ENCODE results near the gene XPNPEP2. TPM values are rescaled to one million over a fixed set of nuclear protein-coding genes. Genes with fewer than 3 reads are reported as not detected.

XPNPEP2 gene
- total RNA-seq, 1 donor from 2014 or later: 1.7 TPM

GRCh38 chrX:129813662-129814368 lies 75.0 kb downstream of the XPNPEP2 start:
- Mint-ChIP-seq H3K4me1 (ENCODE audit: unreplicated experiment) (no peaks in the 10 kb centered on the region), H3K27me3 (ENCODE audit: unreplicated experiment) (no peaks in the 10 kb centered on the region), H3K27ac (ENCODE audit: unreplicated experiment) (no peak overlapping the region), H3K9me3 (ENCODE audit: unreplicated experiment) (no peaks in the 10 kb centered on the region), H3K4me3 (ENCODE audit: unreplicated experiment) (no peak overlapping the region), H3K36me3 (ENCODE audit: low read depth, unreplicated experiment) (peaks cover 18% of the 10 kb centered on the region)
- no peak for DNase-seq (ENCODE audit: low spot score)
- no peak for TF ChIP-seq CTCF (IDR thresholded peaks at IDR 0.05; ENCODE audit: unreplicated experiment)

DNA sequence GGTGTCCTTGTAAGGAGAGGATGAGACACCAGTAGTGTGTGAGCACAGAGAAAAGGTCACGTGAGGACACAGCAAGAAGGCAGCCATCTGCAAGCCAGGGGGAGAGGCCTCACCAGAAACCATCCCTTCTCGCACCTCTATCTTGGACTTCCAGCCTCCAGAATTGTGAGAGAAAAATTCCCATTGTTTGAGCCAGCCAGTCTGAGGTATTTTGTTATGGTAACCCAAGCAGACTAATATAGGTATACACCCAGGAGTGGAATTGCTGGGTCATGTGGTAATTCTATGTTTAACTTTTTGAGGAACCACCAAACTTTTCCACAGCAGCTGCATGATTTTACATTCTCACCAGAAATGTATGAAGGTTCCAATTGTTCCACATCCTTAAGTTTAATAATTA lies 79.3 kb downstream of the XPNPEP2 start:
- Mint-ChIP-seq H3K36me3 (ENCODE audit: low read depth, unreplicated experiment) (peaks cover 13% of the 10 kb centered on the region), H3K27ac (ENCODE audit: unreplicated experiment) (no peak overlapping the region), H3K4me1 (ENCODE audit: unreplicated experiment) (no peaks in the 10 kb centered on the region), H3K4me3 (ENCODE audit: unreplicated experiment) (no peak overlapping the region), H3K27me3 (ENCODE audit: unreplicated experiment) (no peaks in the 10 kb centered on the region), H3K9me3 (ENCODE audit: unreplicated experiment) (no peaks in the 10 kb centered on the region)
- no peak for TF ChIP-seq CTCF (IDR thresholded peaks at IDR 0.05; ENCODE audit: unreplicated experiment)
- DNase-seq (ENCODE audit: low spot score): no peak

Other genes with a start within 250 kb of the XPNPEP2 start
- 61.1 TPM for gene SMARCA1, start 215.5 kb upstream of the XPNPEP2 start, total RNA-seq (ENCODE audit: unreplicated experiment)
- gene OCRL, start 198.7 kb upstream of the XPNPEP2 start, total RNA-seq (ENCODE audit: unreplicated experiment): 24.2 TPM
- gene APLN, start 84.0 kb upstream of the XPNPEP2 start, total RNA-seq (ENCODE audit: unreplicated experiment): 3.5 TPM
- gene SASH3, start 41.0 kb downstream of the XPNPEP2 start, total RNA-seq (ENCODE audit: unreplicated experiment): not detected
- gene ZDHHC9, start 104.9 kb downstream of the XPNPEP2 start, total RNA-seq (ENCODE audit: unreplicated experiment): 37.8 TPM
- 22.1 TPM for gene UTP14A, start 167.2 kb downstream of the XPNPEP2 start, total RNA-seq (ENCODE audit: unreplicated experiment)
- 34.0 TPM for gene BCORL1, start 243.7 kb downstream of the XPNPEP2 start, total RNA-seq (ENCODE audit: unreplicated experiment)

Measured in endothelial cell (in vitro differentiated cells).